ENCODE results near the gene DNAH10. TPM values are rescaled to one million over a fixed set of nuclear protein-coding genes. Genes with fewer than 3 reads are reported as not detected.
A peak's percentile ranks its signal among the peaks of the same experiment; 100 is the strongest.

DNAH10 gene
- total and polyA plus RNA-seq, 2 of the 4 experiments (the other 2 are of a cell fraction), result 0.18 to 0.22 TPM

- TF ChIP-seq CEBPB (IDR thresholded peaks at IDR 0.05; ENCODE audit: low read depth, low read length), result peak; percentile 85
- TF ChIP-seq MXI1 (IDR thresholded peaks at IDR 0.05; ENCODE audit: borderline replicate concordance, low read depth, low read length), result no peak
- CTCF ChIA-PET, result no interaction called here
Observed at GRCh38 chr12:123840765-123841425, 78.8 kb downstream of the DNAH10 start.

More at GRCh38 chr12:123840765-123841425, 78.8 kb downstream of the DNAH10 start:
- Histone ChIP-seq H3K9me1 (ENCODE audit: insufficient read depth, low read length) (no peaks in the 10 kb centered on the region), H3K4me3 (ENCODE audit: insufficient read depth, low read depth, low read length) (no peak overlapping the region), H3K79me1 (ENCODE audit: low read depth in 1 of 2, low read length in 2 of 2) (no peaks in the 10 kb centered on the region), H2BK120ac (ENCODE audit: low read depth, low read length) (no peak overlapping the region), H3K23ac (ENCODE audit: low read depth, low read length) (no peak overlapping the region), H3K18ac (ENCODE audit: low read depth, low read length) (no peak overlapping the region), H4K5ac (ENCODE audit: low read depth, low read length) (no peak overlapping the region), H3K14ac (replicated peaks; ENCODE audit: low read depth, low read length) (no peak overlapping the region), H3K4ac (ENCODE audit: low read depth, low read length) (no peak overlapping the region), H2AFZ (replicated peaks; ENCODE audit: low read length, poor library complexity) (no peak overlapping the region), H4K91ac (ENCODE audit: insufficient read depth, low read depth, low read length) (no peak overlapping the region), H2AK9ac (replicated peaks; ENCODE audit: low read depth, low read length, poor library complexity) (no peak overlapping the region), H3K56ac (ENCODE audit: extremely low read depth, insufficient read depth, low read length) (no peak overlapping the region), H3K4me1 (ENCODE audit: control insufficient read depth, insufficient read depth, low read length) (no peaks in the 10 kb centered on the region), H3K9ac (ENCODE audit: low read depth, low read length) (no peak overlapping the region), H2BK15ac (ENCODE audit: low read depth, low read length) (no peak overlapping the region), H3K36me3 (ENCODE audit: control insufficient read depth, insufficient read depth, low read length) (no peaks in the 10 kb centered on the region), H4K8ac (ENCODE audit: low read depth in 2 of 2, low read length in 2 of 2) (no peak overlapping the region), H2BK5ac (ENCODE audit: low read depth, low read length, poor library complexity, severe bottlenecking) (no peak overlapping the region), H3K27me3 (ENCODE audit: control insufficient read depth, insufficient read depth, low read length) (peaks cover 13% of the 10 kb centered on the region), H3K4me2 (ENCODE audit: low read depth, low read length) (no peak overlapping the region), H4K20me1 (ENCODE audit: insufficient read depth, low read length) (no peaks in the 10 kb centered on the region), H2BK20ac (ENCODE audit: low read depth, low read length) (no peak overlapping the region), H3K9me3 (ENCODE audit: control insufficient read depth, insufficient read depth, low read length) (no peaks in the 10 kb centered on the region), H2AK5ac (ENCODE audit: low read depth, low read length) (no peak overlapping the region), H3K27ac (ENCODE audit: insufficient read depth, low read length) (no peak overlapping the region)
- POLR2A ChIA-PET (ENCODE audit: unreplicated experiment), result no interaction called here
- DNase-seq (no peak), ATAC-seq (ENCODE audit: low read depth) (no peak)
- in situ Hi-C loops (cut with MboI; ENCODE audit: low sequenced_read_pairs), result no loop called here
- WGBS, 2 experiments (ENCODE audit: extremely low coverage in 2 of 2, insufficient read length in 1 of 2), result 89% methylated on average over 8 of the region's 16 CpGs; no CpG with 5 or more reads in 1 of the 2 experiments
- intact Hi-C loops (cut with micrococcal nuclease), result loop anchor here (5.0 kb wide), 1 partner anchor 36 kb away; no protein-coding TSS in a partner anchor
- BruUV-seq (replicated peaks), result no TSS peak
- dilution Hi-C loops (cut with HindIII; ENCODE audit: low sequenced_read_pairs, unreplicated experiment), result no loop called here
